Astrocyte (in vitro differentiated cells and primary cell): ENCODE results near the gene RIOK3. TPM values are rescaled to one million over a fixed set of nuclear protein-coding genes. Genes with fewer than 3 reads are reported as not detected.

Experiments used
- DNase-seq: peaks from one replicate; pipeline ENCODE4 v3.0.0-alpha.2; 2010; ENCODE audit warnings: low read depth
- FAIRE-seq: peaks from 2 replicates; lab custom pipeline; 2011; peaks lifted over from hg19 to GRCh38; lab: Jason Lieb, UNC
- H2AFZ ChIP-seq: 2 replicates; pipeline ENCODE4 v1.6.0; 2012; ENCODE audit warnings: low read depth, low read length, inconsistent platforms
- H3K27ac ChIP-seq: 2 replicates; pipeline ENCODE4 v1.5.1; 2011; ENCODE audit warnings: low read depth, low read length, inconsistent platforms
- H3K27me3 ChIP-seq: 2 replicates; pipeline ENCODE4 v1.6.0; 2011; ENCODE audit warnings: low read length, inconsistent platforms; ENCODE audit not compliant: insufficient read depth
- H3K36me3 ChIP-seq: 2 replicates; pipeline ENCODE4 v1.5.1; 2011; ENCODE audit warnings: low read length, inconsistent platforms; ENCODE audit not compliant: insufficient read depth
- H3K4me1 ChIP-seq: 2 replicates; pipeline ENCODE4 v1.5.1; 2011; ENCODE audit warnings: low read length, inconsistent platforms; ENCODE audit not compliant: insufficient read depth
- H3K4me2 ChIP-seq: 2 replicates; pipeline ENCODE4 v1.6.0; 2012; ENCODE audit warnings: low read length, inconsistent platforms
- H3K4me3 ChIP-seq: 2 replicates; pipeline ENCODE4 v1.5.1; 2011; ENCODE audit warnings: low read depth, mild to moderate bottlenecking, low read length, inconsistent platforms; ENCODE audit not compliant: insufficient read depth
- H3K79me2 ChIP-seq: 2 replicates; pipeline ENCODE4 v1.6.0; 2012; ENCODE audit warnings: mild to moderate bottlenecking, low read length, inconsistent platforms; ENCODE audit not compliant: insufficient read depth
- H3K9ac ChIP-seq: 2 replicates; pipeline ENCODE4 v1.6.0; 2012; ENCODE audit warnings: mild to moderate bottlenecking, low read length, inconsistent platforms
- H3K9me3 ChIP-seq: 2 replicates; pipeline ENCODE4 v1.5.1; 2012; ENCODE audit warnings: low read depth, mild to moderate bottlenecking, low read length, inconsistent platforms; ENCODE audit not compliant: insufficient read depth
- H4K20me1 ChIP-seq: 2 replicates; pipeline ENCODE4 v1.6.0; 2012; ENCODE audit warnings: low read length, inconsistent platforms; ENCODE audit not compliant: insufficient read depth
- H3K27ac Mint-ChIP-seq: one replicate; pipeline ENCODE4 v1.8.0; 2021; ENCODE audit warnings: mild to moderate bottlenecking, mixed read lengths; ENCODE audit not compliant: unreplicated experiment
- H3K27me3 Mint-ChIP-seq: one replicate; pipeline ENCODE4 v1.8.0; 2021; ENCODE audit warnings: low read depth, mixed read lengths; ENCODE audit not compliant: unreplicated experiment
- H3K36me3 Mint-ChIP-seq: one replicate; pipeline ENCODE4 v1.8.0; 2021; ENCODE audit warnings: low read depth, mixed read lengths; ENCODE audit not compliant: unreplicated experiment
- H3K4me1 Mint-ChIP-seq: one replicate; pipeline ENCODE4 v1.8.0; 2021; ENCODE audit warnings: low read depth, mixed read lengths; ENCODE audit not compliant: unreplicated experiment
- H3K4me3 Mint-ChIP-seq: one replicate; pipeline ENCODE4 v1.8.0; 2021; ENCODE audit warnings: mild to moderate bottlenecking, moderate library complexity, mixed read lengths; ENCODE audit not compliant: unreplicated experiment
- H3K9me3 Mint-ChIP-seq: one replicate; pipeline ENCODE4 v1.8.0; 2021; ENCODE audit warnings: mild to moderate bottlenecking, mixed read lengths; ENCODE audit not compliant: unreplicated experiment
- EZH2 ChIP-seq: IDR thresholded peaks from 2 replicates; pipeline ENCODE4 v1.6.1; 2012; ENCODE audit warnings: mild to moderate bottlenecking, low read length, inconsistent platforms; ENCODE audit not compliant: insufficient read depth
- total RNA-seq: library from RNA; stranded (reverse); gene quantifications from 2 replicates; pipeline ENCODE4 v1.2.1, GENCODE V29; 2021
- TF ChIP-seq, protein P1 (sequence below): IDR thresholded peaks from 2 replicates; pipeline ENCODE4 v1.5.1; 2011; ENCODE audit warnings: low read depth, mild to moderate bottlenecking, inconsistent platforms, low read length, moderate library complexity; ENCODE audit not compliant: insufficient read depth

Gene RIOK3
- total RNA-seq, 1 donor from 2014 or later = 96.0 TPM

GRCh38 chr18:23531912-23532311 is 78.8 kb downstream of the RIOK3 start:
- DNase-seq (no peak), FAIRE-seq (no peak)
- no peak overlapping the region for H3K4me3 Mint-ChIP-seq
- peaks cover 14% of the 10 kb centered on the region for H3K4me1 ChIP-seq
- H3K79me2 ChIP-seq = no peaks in the 10 kb centered on the region
- peaks cover 18% of the 10 kb centered on the region for H3K4me1 Mint-ChIP-seq
- H4K20me1 ChIP-seq = peaks cover 21% of the 10 kb centered on the region
- no peaks in the 10 kb centered on the region for H3K27me3 Mint-ChIP-seq
- no peak overlapping the region for H2AFZ ChIP-seq
- no peak overlapping the region for H3K9ac ChIP-seq
- H3K4me2 ChIP-seq = no peak overlapping the region
- no peak overlapping the region for H3K27ac ChIP-seq
- no peak overlapping the region for H3K27ac Mint-ChIP-seq
- no peaks in the 10 kb centered on the region for H3K27me3 ChIP-seq
- peaks cover 33% of the 10 kb centered on the region for H3K36me3 Mint-ChIP-seq
- peaks cover 2% of the 10 kb centered on the region for H3K9me3 Mint-ChIP-seq
- no peak overlapping the region for H3K4me3 ChIP-seq
- TF ChIP-seq, protein P1, sequence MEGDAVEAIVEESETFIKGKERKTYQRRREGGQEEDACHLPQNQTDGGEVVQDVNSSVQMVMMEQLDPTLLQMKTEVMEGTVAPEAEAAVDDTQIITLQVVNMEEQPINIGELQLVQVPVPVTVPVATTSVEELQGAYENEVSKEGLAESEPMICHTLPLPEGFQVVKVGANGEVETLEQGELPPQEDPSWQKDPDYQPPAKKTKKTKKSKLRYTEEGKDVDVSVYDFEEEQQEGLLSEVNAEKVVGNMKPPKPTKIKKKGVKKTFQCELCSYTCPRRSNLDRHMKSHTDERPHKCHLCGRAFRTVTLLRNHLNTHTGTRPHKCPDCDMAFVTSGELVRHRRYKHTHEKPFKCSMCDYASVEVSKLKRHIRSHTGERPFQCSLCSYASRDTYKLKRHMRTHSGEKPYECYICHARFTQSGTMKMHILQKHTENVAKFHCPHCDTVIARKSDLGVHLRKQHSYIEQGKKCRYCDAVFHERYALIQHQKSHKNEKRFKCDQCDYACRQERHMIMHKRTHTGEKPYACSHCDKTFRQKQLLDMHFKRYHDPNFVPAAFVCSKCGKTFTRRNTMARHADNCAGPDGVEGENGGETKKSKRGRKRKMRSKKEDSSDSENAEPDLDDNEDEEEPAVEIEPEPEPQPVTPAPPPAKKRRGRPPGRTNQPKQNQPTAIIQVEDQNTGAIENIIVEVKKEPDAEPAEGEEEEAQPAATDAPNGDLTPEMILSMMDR = no peak
- no peak for TF ChIP-seq EZH2
- H3K9me3 ChIP-seq = no peaks in the 10 kb centered on the region
- peaks cover 73% of the 10 kb centered on the region for H3K36me3 ChIP-seq

Other genes starting within 250 kb of the RIOK3 start
- 25.2 and 28.3 TPM in 2 replicates for gene RMC1, start 50.2 kb downstream of the RIOK3 start, total RNA-seq
- gene NPC1, start 133.2 kb downstream of the RIOK3 start, total RNA-seq = 36.7 and 42.4 TPM in 2 replicates
- 0.70 and 0.75 TPM in 2 replicates for gene ANKRD29, start 209.6 kb downstream of the RIOK3 start, total RNA-seq
- gene LAMA3, start 236.2 kb downstream of the RIOK3 start, total RNA-seq = 0.50 and 0.86 TPM in 2 replicates